ENCODE results near the gene WWOX.

DNA sequence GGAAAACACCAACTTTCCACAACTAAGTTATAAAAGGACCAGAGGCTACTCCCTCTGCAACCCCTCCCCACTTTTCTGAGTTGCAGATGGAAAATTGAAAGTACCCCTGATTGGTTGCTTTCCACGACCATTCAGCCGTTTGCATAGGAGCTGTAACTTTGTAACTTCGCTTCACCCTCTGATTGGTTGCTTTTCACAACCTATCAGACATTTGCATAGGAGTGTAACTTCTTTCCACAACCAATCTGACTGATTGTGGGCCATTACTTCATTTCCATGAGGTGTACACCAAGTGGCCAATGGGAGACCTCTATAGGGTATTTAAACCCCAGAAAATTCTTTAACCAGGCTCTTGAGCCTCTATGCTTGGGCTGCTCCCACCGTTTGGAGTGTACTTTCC lies 644.1 kb downstream of the WWOX start:
- TF ChIP-seq CTCF (IDR thresholded peaks at IDR 0.05; ENCODE audit: extremely low read depth in 1 of 2, insufficient read depth in 1 of 2, low read depth in 1 of 2, low read length in 2 of 2) (no peak), POLR2AphosphoS5 (IDR thresholded peaks at IDR 0.05; ENCODE audit: insufficient read depth, low read depth, low read length) (no peak), EZH2 (IDR thresholded peaks at IDR 0.05; ENCODE audit: borderline replicate concordance, low read depth, low read length, severe bottlenecking) (no peak), MAX (IDR thresholded peaks at IDR 0.05; ENCODE audit: insufficient read depth, insufficient read length) (no peak), JUN (IDR thresholded peaks at IDR 0.05; ENCODE audit: borderline replicate concordance, insufficient read depth, insufficient read length, low read depth) (no peak), POLR2A (IDR thresholded peaks at IDR 0.05; ENCODE audit: low read depth, low read length) (no peak)
